ENCODE measurements around the gene ENGASE.

Gene ENGASE

DNA sequence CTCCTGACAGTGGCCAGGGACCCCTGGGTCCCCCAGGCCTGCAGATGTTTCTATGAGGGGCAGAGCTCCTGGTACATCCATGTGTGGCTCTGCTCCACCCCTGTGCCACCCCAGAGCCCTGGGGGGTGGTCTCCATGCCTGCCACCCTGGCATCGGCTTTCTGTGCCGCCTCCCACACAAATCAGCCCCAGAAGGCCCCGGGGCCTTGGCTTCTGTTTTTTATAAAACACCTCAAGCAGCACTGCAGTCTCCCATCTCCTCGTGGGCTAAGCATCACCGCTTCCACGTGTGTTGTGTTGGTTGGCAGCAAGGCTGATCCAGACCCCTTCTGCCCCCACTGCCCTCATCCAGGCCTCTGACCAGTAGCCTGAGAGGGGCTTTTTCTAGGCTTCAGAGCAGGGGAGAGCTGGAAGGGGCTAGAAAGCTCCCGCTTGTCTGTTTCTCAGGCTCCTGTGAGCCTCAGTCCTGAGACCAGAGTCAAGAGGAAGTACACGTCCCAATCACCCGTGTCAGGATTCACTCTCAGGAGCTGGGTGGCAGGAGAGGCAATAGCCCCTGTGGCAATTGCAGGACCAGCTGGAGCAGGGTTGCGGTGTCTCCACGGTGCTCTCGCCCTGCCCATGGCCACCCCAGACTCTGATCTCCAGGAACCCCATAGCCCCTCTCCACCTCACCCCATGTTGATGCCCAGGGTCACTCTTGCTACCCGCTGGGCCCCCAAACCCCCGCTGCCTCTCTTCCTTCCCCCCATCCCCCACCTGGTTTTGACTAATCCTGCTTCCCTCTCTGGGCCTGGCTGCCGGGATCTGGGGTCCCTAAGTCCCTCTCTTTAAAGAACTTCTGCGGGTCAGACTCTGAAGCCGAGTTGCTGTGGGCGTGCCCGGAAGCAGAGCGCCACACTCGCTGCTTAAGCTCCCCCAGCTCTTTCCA lies 25.5 kb upstream of the ENGASE start:
- Histone ChIP-seq H3K4me3 (no peak overlapping the region), H3K27ac (peak overlapping the region in 2 of 21 experiments; percentile 16 to 21)

DNA sequence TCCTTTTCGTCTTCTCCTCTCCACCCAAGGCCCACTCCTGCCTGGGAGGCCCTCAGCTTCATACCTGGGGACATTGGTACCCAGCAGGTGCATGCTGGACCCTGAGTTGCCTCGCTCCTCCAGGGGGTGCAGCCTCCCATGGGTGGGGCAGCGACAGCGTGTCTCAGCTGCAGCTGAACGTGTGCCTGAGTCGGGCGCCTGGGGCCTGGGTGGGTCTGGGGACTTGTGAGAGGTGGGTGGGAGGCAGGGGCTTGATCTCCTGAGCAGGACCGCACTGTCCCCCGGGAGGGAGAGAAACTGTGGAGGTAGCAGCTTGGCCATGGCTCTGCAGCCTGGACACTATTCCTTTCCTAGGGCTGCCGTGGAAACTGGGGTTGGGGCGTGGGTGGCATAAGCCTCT lies 24.8 kb upstream of the ENGASE start:
- Histone ChIP-seq H3K27ac (no peak overlapping the region), H3K4me3 (no peak overlapping the region)

DNA sequence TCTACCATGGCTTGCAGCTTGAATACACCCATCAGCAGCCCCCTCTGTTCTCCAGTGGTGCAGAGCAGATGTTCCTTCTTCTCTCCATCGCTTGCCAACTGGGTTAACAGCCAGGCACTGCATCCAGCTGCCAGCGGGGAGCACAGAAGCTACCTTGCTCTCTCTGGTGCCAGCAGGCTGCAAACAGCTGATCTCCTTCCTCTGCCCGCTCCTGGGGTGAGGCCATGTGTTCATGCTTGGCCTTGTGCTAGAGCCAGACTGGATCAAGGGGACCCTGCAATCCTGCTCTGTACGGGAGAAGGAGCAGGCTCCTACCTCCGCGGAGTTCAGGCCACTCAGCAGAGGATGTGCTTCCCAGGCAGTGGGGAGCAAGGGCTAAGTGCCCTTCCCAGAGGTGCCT lies 24.1 kb upstream of the ENGASE start:
- Histone ChIP-seq H3K4me3 (no peak overlapping the region), H3K27ac (no peak overlapping the region)

DNA sequence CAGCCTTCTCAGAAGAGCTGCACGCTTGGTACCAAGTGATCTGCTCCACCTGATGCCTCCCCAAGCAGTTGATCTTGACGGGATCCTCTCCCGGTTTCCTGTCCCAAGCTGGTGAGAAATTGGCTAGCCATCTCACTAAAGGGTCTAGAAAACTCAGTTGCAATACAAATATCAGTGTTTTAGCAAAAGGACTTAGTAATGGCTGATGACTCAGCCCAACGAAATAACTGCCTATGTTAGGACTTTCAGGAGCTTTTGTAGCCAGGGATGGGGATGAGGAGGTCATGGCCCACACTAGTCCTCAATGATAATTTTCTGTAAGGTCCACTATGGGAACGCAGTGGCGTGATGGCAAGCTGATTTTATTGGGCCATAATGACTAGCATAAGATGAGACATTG lies 23.3 kb upstream of the ENGASE start:
- no peak overlapping the region for H3K27ac ChIP-seq
- H3K4me3 ChIP-seq, result no peak overlapping the region

DNA sequence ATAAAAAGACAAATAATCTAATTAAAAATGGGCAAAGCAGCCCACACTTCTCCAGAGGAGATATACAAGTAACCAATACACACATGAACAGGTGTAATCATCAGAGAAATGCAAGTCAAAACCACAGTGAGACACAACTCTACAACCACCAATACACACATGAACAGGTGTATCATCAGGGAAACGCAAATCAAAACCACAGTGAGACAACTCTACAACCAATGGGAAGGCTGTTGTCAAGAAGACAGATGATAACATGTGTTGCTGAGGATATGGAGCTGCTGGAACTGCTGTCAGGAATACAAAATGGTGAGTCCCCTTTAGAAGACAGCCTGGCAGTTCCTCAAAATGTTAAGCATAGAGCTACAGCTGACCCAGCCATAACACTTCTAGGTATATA lies 22.5 kb upstream of the ENGASE start:
- Histone ChIP-seq H3K27ac (no peak overlapping the region), H3K4me3 (no peak overlapping the region)

DNA sequence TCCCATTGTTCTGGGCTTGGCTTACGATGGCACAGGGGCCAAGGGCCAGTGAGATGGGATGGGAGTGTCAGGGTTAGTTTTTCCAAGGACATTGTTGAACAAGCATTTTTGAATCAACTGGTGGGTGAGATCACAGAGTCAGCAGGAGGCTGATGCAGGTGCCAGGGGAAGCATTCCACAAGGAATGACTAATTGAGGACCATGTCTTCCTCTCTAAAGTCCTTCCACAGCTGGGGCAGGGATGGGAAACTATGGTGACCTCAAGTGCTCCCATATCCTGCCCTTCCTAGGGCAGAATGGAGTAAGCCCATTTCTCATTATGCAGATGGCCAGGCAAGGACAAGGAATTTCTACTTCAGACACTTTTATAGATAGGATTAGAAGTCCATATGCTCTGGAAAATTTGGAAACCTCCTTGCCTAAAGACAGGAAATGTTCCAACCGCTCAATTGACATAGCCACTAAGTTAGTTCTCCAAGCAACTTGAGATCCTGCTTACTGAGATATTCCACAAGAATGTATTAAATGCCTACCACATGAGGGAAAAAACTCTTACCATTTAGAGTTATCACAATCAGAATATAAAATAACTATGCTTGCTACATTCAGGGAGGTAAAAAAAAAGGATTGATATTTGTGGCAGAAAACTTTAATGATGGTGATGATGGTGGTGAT lies 21.2 kb upstream of the ENGASE start:
- H3K27ac ChIP-seq, result peak overlapping the region in 3 of 21 experiments; percentile 17 to 75 (median 60)
- H3K4me3 ChIP-seq, result no peak overlapping the region

DNA sequence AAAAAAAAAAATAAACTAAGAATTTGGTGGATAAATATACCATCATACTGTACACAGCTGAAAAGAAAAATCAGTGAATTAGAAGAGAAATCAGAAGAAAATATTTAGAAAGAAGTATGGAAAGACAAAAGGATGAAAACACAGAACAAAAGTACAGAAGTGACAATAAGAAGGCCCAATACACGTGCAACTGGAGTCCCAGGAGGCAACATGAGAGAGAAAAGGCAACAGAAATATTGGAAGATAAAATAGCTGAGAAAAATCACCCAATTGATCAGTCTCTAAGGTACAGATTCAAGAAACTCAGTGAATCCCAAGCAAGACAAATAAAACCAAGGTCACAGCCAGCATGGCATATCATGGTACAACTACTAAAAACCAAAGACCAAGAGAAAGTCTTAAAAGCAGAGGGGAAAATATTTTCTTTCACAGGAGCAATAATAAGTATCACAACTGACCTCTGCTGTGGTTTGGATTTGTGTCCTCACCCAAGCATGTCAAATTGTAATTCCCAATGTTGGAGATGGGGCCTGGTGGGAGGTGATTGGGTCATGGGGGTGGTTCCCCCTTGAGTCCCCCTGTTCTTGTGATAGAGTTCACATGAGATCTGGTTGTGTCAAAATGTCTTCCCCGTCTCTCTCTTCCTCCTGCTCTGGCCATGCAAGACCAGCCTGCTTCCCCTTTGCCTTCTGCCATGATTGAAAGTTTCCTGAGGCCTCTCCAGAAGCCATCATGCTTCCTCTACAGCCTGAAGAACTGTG lies 20.2 kb upstream of the ENGASE start:
- H3K4me3 ChIP-seq, result no peak overlapping the region
- H3K27ac ChIP-seq, result peak overlapping the region in 5 of 21 experiments; percentile 8 to 75 (median 59)

DNA sequence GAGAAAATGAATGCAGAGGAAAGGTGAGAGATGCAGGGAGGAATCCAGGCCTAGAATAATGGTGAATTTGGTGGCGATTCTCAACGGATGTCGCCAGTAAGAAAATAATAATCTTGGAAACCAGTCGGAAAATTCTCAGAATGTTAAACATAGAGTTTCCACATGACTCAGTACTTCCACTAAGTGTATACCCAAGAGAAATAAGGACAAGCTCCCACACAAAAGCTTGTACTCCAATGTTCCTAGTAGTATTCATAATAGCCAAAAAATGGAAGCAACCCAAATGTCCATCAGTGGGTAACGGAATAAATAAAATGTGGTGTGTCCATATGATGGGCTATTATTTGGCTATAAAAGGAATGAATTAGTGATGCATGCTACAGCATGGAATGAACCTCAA lies 19.4 kb upstream of the ENGASE start:
- Histone ChIP-seq H3K27ac (peak overlapping the region in 2 of 21 experiments; percentile 59 to 75), H3K4me3 (no peak overlapping the region)

DNA sequence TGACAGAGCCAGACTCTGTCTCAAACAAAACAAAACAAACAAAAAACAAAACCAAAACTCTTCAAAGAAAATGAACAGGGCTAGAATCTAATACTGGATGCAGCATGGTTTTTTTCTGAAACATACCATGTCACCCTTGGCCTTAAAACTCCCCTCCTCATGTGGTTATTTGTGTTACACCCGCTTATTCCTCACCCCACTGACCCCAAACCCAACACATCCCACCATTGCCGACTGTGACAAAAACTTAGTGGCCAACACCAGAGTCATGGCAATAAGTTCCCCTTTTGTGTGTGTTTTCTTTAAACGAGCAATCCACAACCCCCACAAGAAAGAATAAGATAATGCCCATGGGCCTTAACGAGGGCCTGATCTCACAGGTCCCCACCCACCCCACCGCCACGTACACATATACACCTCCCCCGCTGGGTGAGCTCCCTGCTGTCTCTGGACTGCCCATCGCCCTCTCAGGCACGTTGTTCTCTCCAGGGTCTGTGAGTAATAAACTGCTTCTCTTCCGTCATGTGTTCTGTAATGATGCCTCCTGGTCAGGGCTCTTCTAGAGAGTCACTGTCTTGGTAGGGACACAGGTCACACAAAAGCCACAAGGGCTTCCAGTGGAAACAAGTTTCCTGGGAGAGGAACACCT lies 16.8 kb upstream of the ENGASE start:
- no peak overlapping the region for H3K27ac ChIP-seq
- no peak overlapping the region for H3K4me3 ChIP-seq

DNA sequence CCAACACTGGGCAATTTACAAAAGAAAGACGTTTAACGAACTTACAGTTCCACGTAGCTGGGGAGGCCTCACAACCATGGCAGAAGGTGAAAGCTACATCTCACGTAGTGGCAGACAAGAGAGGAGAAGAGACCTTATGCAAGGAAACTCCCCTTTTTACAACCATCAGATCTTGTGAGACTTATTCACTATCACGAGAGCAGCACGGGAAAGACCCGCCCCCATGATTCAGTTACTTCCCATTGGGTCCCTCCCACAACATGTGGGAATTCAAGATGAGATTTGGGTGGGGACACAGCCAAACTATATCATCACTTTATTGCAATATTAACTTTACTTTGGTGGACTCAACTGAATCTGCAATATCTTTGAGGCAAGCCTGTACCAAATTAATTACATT lies 11.9 kb upstream of the ENGASE start:
- H3K4me3 ChIP-seq, result no peak overlapping the region
- no peak overlapping the region for H3K27ac ChIP-seq

DNA sequence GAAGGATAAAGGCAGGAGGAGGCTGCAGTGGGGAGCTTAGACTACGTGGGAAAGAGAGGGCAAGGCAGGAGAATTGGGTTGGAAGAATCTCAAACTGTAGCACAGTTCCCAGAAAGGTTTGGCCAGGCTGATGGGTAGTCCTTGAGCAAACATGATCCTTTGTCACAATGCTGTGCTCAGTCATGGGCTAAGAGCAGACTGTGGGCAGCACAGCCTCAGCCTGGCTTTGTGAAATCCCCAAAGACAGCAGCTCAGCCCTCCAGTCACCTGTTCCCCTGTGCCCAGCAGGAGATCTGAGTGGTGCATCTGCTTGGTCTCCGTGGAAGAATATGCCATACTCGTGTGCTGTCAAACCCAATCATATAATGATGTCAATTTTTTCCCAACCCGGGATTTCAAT lies 10.6 kb upstream of the ENGASE start:
- Histone ChIP-seq H3K27ac (no peak overlapping the region), H3K4me3 (no peak overlapping the region)

DNA sequence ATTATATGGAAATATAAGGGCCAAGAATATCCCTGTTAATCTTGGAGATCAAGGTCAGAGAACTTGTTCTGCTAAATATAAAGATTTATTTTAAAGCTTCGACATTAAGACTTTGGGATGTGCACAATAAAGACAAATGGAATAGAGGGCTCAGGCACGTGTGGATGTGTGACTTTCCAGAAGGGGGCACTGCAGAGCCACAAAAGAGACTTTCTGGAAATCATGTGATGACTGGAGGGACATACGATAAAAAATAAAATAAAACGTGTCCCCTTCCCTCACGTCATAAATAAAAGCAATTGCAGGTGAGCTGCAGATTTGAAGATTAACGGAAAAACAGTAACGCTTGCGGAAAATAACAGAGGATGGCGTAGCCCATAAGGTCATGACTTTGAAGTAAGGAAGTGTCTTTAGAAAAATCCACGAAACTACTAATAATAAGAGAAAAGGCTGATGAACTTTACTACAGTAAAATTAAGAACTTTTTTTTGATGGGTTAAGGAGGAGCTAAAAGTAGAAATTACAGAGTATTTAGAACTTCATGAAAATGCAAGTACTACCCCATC lies 9.4 kb upstream of the ENGASE start:
- H3K4me3 ChIP-seq, result no peak overlapping the region
- H3K27ac ChIP-seq, result no peak overlapping the region

DNA sequence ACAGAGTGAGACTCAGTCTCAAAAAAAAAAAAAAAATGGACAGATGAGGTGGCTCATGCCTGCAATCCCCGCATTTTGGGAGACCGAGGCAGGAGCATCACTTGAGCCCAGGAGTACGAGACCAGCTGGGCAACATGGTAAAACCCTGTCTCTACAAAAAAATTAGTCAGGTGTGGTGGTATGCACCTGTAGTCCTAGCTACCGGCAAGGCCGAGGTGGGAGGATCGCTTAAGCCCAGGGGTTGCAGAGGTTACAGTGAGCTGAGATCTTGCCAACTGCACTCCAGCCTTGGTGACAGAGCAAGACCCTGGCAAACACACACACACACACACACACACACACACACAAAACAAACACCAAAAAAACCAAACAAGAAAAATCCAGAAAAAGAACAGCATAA lies 7.7 kb upstream of the ENGASE start:
- Histone ChIP-seq H3K27ac (no peak overlapping the region), H3K4me3 (no peak overlapping the region)

DNA sequence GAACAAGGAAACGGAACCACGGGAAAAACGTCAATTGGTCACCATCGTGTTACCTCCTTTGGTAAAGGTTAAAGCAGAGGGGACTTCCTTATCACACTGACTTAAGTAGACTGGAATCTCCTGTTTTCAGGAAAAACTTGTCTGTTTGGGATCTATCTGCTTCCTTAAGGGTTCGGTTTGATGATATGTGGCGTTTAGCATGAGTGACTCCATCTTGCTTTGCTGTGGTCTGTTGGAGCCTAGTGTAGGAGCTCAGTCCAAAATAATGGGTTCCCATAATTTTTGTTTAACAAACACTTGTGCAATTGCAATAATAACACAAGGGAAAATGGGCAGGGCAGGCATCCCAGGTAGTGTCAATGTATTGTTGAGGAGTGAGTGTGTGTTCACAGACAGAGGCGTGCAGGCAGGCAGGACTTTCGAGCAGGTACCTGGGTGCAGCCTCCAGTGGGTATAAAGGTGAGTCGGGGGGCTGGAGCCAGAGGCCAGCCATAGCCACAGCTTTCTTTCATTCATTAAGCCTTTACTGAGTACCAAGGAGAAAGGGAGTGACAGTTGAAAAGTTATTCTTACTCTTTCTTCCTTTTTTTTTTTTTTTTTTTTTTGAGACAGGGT lies 4.3 kb upstream of the ENGASE start:
- Histone ChIP-seq H3K27ac (no peak overlapping the region), H3K4me3 (no peak overlapping the region)

DNA sequence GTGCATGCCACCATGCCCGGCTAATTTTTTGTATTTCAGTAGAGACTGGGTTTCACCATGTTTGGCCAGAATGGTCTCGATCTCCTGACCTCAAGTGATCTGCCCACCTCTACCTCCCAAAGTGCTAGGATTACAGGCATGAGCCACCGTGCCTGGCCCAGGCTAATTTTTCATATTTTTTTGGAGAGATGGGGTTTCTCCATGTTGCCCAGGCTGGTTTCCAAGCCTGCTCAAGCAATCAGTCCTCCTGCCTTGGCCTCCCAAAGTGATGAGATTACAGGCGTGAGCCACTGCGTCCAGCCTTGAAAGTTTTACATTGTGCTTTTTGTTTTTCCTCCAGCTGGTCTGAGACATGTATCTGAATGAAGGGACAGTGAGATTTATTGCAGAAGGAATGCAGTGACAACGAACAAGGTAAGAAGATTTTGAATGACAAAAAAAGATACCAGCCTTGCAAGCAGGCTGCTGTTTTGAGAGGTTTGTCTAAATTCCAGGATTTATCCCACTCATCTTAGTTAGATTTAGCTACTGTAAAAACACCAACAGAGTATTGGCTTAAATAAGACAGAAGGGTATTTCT lies 3.4 kb upstream of the ENGASE start:
- no peak overlapping the region for H3K4me3 ChIP-seq
- no peak overlapping the region for H3K27ac ChIP-seq

DNA sequence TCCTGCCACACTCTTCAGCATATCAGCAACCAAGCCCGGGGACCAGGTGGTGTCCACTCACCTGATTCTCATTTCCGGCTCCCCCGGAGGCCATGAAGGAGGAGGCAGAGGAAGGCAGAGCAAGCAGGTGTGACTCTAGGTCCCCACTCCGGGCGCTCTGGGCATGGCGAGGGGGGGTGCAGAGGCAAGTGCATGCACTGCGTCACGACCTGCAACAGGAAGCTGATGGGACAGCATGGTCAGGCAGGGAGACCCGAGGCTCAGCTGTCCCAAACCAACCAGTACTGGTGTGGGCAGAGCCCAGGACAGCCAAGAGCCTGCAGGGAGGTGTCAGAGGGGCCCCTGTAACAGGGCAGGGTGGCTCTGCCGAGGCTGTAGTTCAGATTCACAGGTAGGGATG lies 2.1 kb upstream of the ENGASE start:
- Histone ChIP-seq H3K4me3 (no peak overlapping the region), H3K27ac (no peak overlapping the region)

DNA sequence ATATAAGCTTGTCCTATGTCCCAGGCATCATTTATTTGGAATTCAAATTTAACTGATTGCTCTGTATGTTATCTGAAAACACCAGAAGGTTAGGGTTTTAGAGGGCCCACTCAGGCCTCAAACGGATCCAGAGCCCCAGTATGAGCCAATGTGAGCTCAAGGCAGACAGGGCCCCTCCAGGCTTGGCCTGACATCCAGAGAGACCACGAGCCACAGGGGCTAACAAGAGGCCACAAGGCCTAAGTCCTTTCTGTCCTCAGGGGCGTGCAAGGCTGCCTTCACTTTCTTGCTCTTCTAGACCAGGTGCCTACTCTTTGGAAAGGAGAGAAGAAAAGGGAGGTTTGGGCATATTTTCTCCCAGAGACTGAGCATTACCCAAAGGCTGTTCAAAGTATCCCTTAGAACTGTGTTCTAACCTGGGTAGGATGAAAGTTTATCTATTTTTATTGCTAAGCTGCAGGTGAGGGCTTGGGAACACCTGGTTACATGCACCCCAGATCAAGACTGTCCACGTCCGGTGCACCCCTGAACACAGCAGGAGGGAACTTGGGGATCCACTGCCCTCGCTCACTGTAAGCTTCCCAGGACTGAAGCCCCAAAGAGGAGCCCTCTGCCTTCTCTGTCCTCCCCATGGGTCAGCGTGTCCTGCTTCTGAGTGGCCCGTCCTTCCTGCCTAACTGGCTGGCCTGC lies 1.5 kb upstream of the ENGASE start:
- Histone ChIP-seq H3K4me3 (no peak overlapping the region), H3K27ac (no peak overlapping the region)

DNA sequence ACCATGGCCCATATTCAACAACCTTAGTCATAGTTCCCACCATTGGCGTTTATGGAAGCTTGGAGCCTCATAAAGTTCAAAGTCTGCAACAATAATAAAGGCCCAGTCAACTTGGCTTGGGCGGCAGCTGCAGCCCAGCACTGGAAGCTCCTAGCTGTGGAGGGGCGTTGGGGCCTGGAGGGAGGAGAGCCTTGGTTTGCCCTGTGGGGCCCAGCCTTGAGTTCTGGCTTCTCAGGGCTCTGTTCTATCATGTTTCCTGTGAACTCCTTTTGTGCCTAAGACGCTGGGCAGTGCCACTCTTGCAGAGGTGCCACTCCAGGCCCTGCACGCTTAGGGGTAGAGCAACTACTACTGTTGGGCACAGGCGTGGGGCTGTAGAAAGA lies 927 bp upstream of the ENGASE start:
- no peak overlapping the region for H3K4me3 ChIP-seq
- H3K27ac ChIP-seq, result peak overlapping the region in 3 of 21 experiments; percentile 52 to 89 (median 88)

Data from skin epidermis (tissue), 12 donors.